Measurements from ENCODE around the gene LAPTM4A.

- TF ChIP-seq REST (IDR thresholded peaks at IDR 0.05; ENCODE audit: insufficient read depth in 1 of 2, low read depth in 2 of 2, low read length in 1 of 2): no peak
- TF ChIP-seq TCF7L2 (IDR thresholded peaks at IDR 0.05; ENCODE audit: low read depth, low read length): no peak
- no peak for TF ChIP-seq CTCF (IDR thresholded peaks at IDR 0.05)
- no peak for TF ChIP-seq POLR2AphosphoS5 (IDR thresholded peaks at IDR 0.05; ENCODE audit: low read depth, low read length)
- no peak for TF ChIP-seq SIN3A (IDR thresholded peaks at IDR 0.05; ENCODE audit: borderline replicate concordance, insufficient read depth, low read depth, low read length)
These were observed 27.7 kb downstream of the LAPTM4A start for GRCh38 chr2:20023688-20024087.
